Esophagus squamous epithelium (tissue), 4 donors: ENCODE measurements around the gene LIMCH1.

Experiments used
- CTCF ChIP-seq, 6 experiments: fragments of 450-650 bp in 4 of 6; fragments of 200-600 bp in 2 of 6; sonication (generic) in 2 of 6; IDR thresholded peaks; one replicate each; pipeline ENCODE4 v1.5.1; 2016 to 2019; ENCODE audit warnings: antibody characterized with exemption in 6 of 6, mild to moderate bottlenecking in 4 of 6, moderate library complexity in 4 of 6
- POLR2A ChIP-seq, 4 donors: fragments of 450-650 bp; IDR thresholded peaks; one replicate each; pipeline ENCODE4 v1.6.1; 2017; ENCODE audit warnings: antibody characterized with exemption in 4 of 4, mild to moderate bottlenecking in 4 of 4, moderate library complexity in 3 of 4

- no peak for TF ChIP-seq CTCF (IDR thresholded peaks at IDR 0.05)
- TF ChIP-seq POLR2A (IDR thresholded peaks at IDR 0.05), result no peak
These were observed 190.1 kb downstream of the LIMCH1 start for GRCh38 chr4:41727861-41728572.
